IMR-90 (cell line): ENCODE measurements around the gene TRPC4. TPM values are rescaled to one million over a fixed set of nuclear protein-coding genes. Genes with fewer than 3 reads are reported as not detected.

ENCODE experiments used
- ATAC-seq: fragments of 200-7000 bp; cut with Tn5 transposase; 2 replicates; pipeline ENCODE4 v1.9.1; 2020; ENCODE audit warnings: low read depth, mild to moderate bottlenecking, moderate library complexity
- BruUV-seq: library from RNA; stranded (reverse); fragments of 400-500 nt; replicated peaks from 2 replicates; lab custom pipeline; 2021; lab: Mats Ljungman, UMichigan
- CTCF ChIA-PET: fragments of 300-600 bp; formaldehyde crosslinking; extraction: SDS; loops from one replicate; lab custom pipeline; 2021; ENCODE audit warnings: antibody characterized with exemption; lab: Yijun Ruan, JAX
- POLR2A ChIA-PET: fragments of 300-600 bp; sonication (Branson Sonifier 250); formaldehyde crosslinking; loops from one replicate; lab custom pipeline; 2022; ENCODE audit warnings: antibody characterized with exemption; ENCODE audit not compliant: unreplicated experiment; lab: Charles Lee
- DNase-seq: peaks from one replicate; pipeline ENCODE4 v3.0.0; 2013
- H2AFZ ChIP-seq: replicated peaks from 2 replicates; pipeline ENCODE3; 2013; ENCODE audit warnings: low read length, mild to moderate bottlenecking; ENCODE audit not compliant: poor library complexity
- H2AK5ac ChIP-seq: 2 replicates; pipeline ENCODE4 v1.6.1; 2013; ENCODE audit warnings: low read depth, low read length, inconsistent platforms
- H2AK9ac ChIP-seq: replicated peaks from 2 replicates; pipeline ENCODE3; 2013; ENCODE audit warnings: mild to moderate bottlenecking, low read depth, low read length, moderate library complexity; ENCODE audit not compliant: poor library complexity
- H2BK120ac ChIP-seq: 2 replicates; pipeline ENCODE4 v1.6.1; 2013; ENCODE audit warnings: low read depth, low read length, inconsistent platforms
- H2BK15ac ChIP-seq: 3 replicates; pipeline ENCODE4 v1.6.1; 2013; ENCODE audit warnings: low read depth, low read length, inconsistent platforms
- H2BK20ac ChIP-seq: 2 replicates; pipeline ENCODE4 v1.6.1; 2013; ENCODE audit warnings: low read depth, mild to moderate bottlenecking, inconsistent platforms, low read length, moderate library complexity
- H2BK5ac ChIP-seq: 2 replicates; pipeline ENCODE4 v1.6.1; 2013; ENCODE audit warnings: mild to moderate bottlenecking, low read depth, low read length, inconsistent platforms; ENCODE audit not compliant: poor library complexity, severe bottlenecking
- H3K14ac ChIP-seq: replicated peaks from 2 replicates; pipeline ENCODE4 v1.6.1; 2013; ENCODE audit warnings: low read depth, low read length, inconsistent platforms
- H3K18ac ChIP-seq: 2 replicates; pipeline ENCODE4 v1.6.1; 2013; ENCODE audit warnings: low read depth, low read length, control low read depth
- H3K23ac ChIP-seq: 2 replicates; pipeline ENCODE4 v1.6.1; 2013; ENCODE audit warnings: low read depth, low read length, inconsistent platforms
- H3K27ac ChIP-seq: 2 replicates; pipeline ENCODE4 v1.5.1; 2013; ENCODE audit warnings: mild to moderate bottlenecking, control low read depth, low read length; ENCODE audit not compliant: insufficient read depth
- H3K27me3 ChIP-seq: 2 replicates; pipeline ENCODE4 v1.6.1; 2013; ENCODE audit warnings: low read length; ENCODE audit not compliant: control insufficient read depth, insufficient read depth
- H3K36me3 ChIP-seq: 2 replicates; pipeline ENCODE4 v1.6.1; 2013; ENCODE audit warnings: low read length, mixed read lengths; ENCODE audit not compliant: control insufficient read depth, insufficient read depth
- H3K4ac ChIP-seq: 2 replicates; pipeline ENCODE4 v1.6.1; 2013; ENCODE audit warnings: low read depth, low read length, inconsistent platforms
- H3K4me1 ChIP-seq: 2 replicates; pipeline ENCODE4 v1.6.1; 2013; ENCODE audit warnings: low read length, mixed read lengths; ENCODE audit not compliant: control insufficient read depth, insufficient read depth
- H3K4me2 ChIP-seq: 2 replicates; pipeline ENCODE4 v1.6.1; 2013; ENCODE audit warnings: low read depth, mild to moderate bottlenecking, control low read depth, low read length, moderate library complexity
- H3K4me3 ChIP-seq: 2 replicates; pipeline ENCODE4 v1.5.1; 2013; ENCODE audit warnings: low read depth, mild to moderate bottlenecking, control low read depth, low read length, moderate library complexity; ENCODE audit not compliant: insufficient read depth
- H3K56ac ChIP-seq: 2 replicates; pipeline ENCODE4 v1.6.1; 2013; ENCODE audit warnings: low read length, inconsistent platforms; ENCODE audit not compliant: insufficient read depth; ENCODE audit errors: extremely low read depth
- H3K79me1 ChIP-seq, 2 experiments: 2 replicates each; pipeline ENCODE4 v1.6.1; 2013; ENCODE audit warnings: low read length in 2 of 2, inconsistent platforms in 1 of 2, low read depth in 1 of 2
- H3K9ac ChIP-seq: 2 replicates; pipeline ENCODE4 v1.6.1; 2013; ENCODE audit warnings: low read depth, low read length, control low read depth
- H3K9me1 ChIP-seq: 2 replicates; pipeline ENCODE4 v1.6.1; 2013; ENCODE audit warnings: low read length, inconsistent platforms; ENCODE audit not compliant: insufficient read depth
- H3K9me3 ChIP-seq: 2 replicates; pipeline ENCODE4 v1.6.1; 2013; ENCODE audit warnings: low read length; ENCODE audit not compliant: control insufficient read depth, insufficient read depth
- H4K20me1 ChIP-seq: 2 replicates; pipeline ENCODE4 v1.6.1; 2013; ENCODE audit warnings: low read length, inconsistent platforms; ENCODE audit not compliant: insufficient read depth
- H4K5ac ChIP-seq: 2 replicates; pipeline ENCODE4 v1.6.1; 2013; ENCODE audit warnings: mild to moderate bottlenecking, low read depth, low read length, control low read depth
- H4K8ac ChIP-seq, 2 experiments: 2 replicates each; pipeline ENCODE4 v1.6.1; 2013; ENCODE audit warnings: low read depth in 2 of 2, low read length in 2 of 2, control low read depth in 1 of 2, inconsistent platforms in 1 of 2
- H4K91ac ChIP-seq: 2 replicates; pipeline ENCODE4 v1.6.1; 2013; ENCODE audit warnings: low read depth, low read length, inconsistent platforms; ENCODE audit not compliant: insufficient read depth
- BHLHE40 ChIP-seq: fragments of 150-350 bp; IDR thresholded peaks from 2 replicates; pipeline ENCODE4 v1.6.1; 2016; ENCODE audit warnings: mild to moderate bottlenecking, low read depth, low read length
- CEBPB ChIP-seq: IDR thresholded peaks from 2 replicates; pipeline ENCODE4 v1.6.1; 2012; ENCODE audit warnings: low read depth, low read length, improper control_type of control experiment
- CHD1 ChIP-seq: IDR thresholded peaks from 2 replicates; pipeline ENCODE4 v1.6.1; 2012; ENCODE audit warnings: low read depth, low read length, improper control_type of control experiment
- NFE2L2 ChIP-seq: fragments of 150-350 bp; IDR thresholded peaks from 2 replicates; pipeline ENCODE4 v1.6.1; 2016; ENCODE audit warnings: low read depth, mild to moderate bottlenecking, low read length
- RFX5 ChIP-seq: IDR thresholded peaks from 2 replicates; pipeline ENCODE4 v1.8.0; 2012; ENCODE audit warnings: low read depth, mild to moderate bottlenecking, low read length, moderate library complexity
- SMC3 ChIP-seq: fragments of 150-350 bp; IDR thresholded peaks from 2 replicates; pipeline ENCODE4 v1.6.1; 2016; ENCODE audit warnings: low read depth, mild to moderate bottlenecking, antibody characterized with exemption, low read length, moderate library complexity
- WGBS, 2 experiments: methylation state at CpG; one replicate each; pipeline versions ENCODE4 v1.1.5 to v1.1.7; 2013; ENCODE audit warnings: missing lambda C conversion rate in 2 of 2; ENCODE audit not compliant: insufficient read length in 1 of 2; ENCODE audit errors: extremely low coverage in 2 of 2; 5-methylcytosine and 5-hydroxymethylcytosine counted together
- dilution Hi-C: fragments of 300-500 bp; cut with HindIII; formaldehyde crosslinking; loops from one replicate; pipeline ENCODE4 v1.14.3; 2018; ENCODE audit warnings: low sequenced_read_pairs; ENCODE audit not compliant: unreplicated experiment
- in situ Hi-C: fragments of 300-500 bp; cut with MboI; formaldehyde crosslinking; loops from 3 replicates; pipeline ENCODE4 v1.14.3; 2019; ENCODE audit warnings: low sequenced_read_pairs, inconsistent platforms, mixed read lengths
- intact Hi-C: fragments of 100-400 bp; cut with micrococcal nuclease; formaldehyde crosslinking; loops from 2 replicates; pipeline ENCODE4 v1.10.0; 2022
- polyA plus RNA-seq, 3 experiments: library from polyadenylated mRNA; depleted of rRNA; stranded (reverse); fragments of >200 nt; gene quantifications; 2 replicates each; pipeline ENCODE4 v1.2.3, GENCODE V29; 2012; ENCODE audit warnings: low replicate concordance in 1 of 3
- total RNA-seq: library from RNA; depleted of rRNA; stranded (reverse); fragments of >200 nt; gene quantifications from 2 replicates; pipeline ENCODE4 v1.2.3, GENCODE V29; 2012
- TF ChIP-seq, protein P1 (sequence below): conservative IDR thresholded peaks from 2 replicates; pipeline ENCODE4 v1.5.1; 2012; ENCODE audit warnings: mild to moderate bottlenecking, low read depth, low read length, improper control_type of control experiment
- TF ChIP-seq, protein P2 (sequence below): fragments of 150-350 bp; IDR thresholded peaks from 2 replicates; pipeline ENCODE4 v1.6.1; 2016; ENCODE audit warnings: low read depth, mild to moderate bottlenecking, low read length, moderate library complexity, borderline replicate concordance

The TRPC4 gene
- total and polyA plus RNA-seq, 2 of the 4 experiments (the other 2 are of a cell fraction), result 1.9 to 5.2 TPM

DNA sequence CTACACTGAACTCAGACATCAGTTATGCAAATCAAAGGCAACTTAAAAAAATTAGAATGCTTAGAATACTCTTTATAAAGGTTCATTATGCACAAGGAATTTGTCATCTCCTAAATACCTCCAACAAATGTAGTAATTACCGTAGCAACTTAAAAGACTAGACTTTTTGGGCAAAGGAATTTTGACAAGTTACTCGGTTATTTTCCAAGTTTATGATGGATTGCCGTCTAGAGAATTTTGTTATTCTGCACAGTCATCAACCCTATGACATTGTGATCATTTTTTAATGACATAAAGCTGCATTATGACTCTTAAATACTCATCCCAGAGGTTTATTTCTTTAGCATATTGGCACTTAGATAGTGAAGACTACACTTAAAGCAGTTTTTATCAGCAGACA lies 71.9 kb downstream of the TRPC4 start:
- no peak overlapping the region for H3K4me3 ChIP-seq
- no peak overlapping the region for H3K27ac ChIP-seq
- no CpG with 5 or more reads among the region's 3 CpGs for WGBS, 2 experiments
- H3K9me1 ChIP-seq, result no peaks in the 10 kb centered on the region
- no peaks in the 10 kb centered on the region for H3K27me3 ChIP-seq
- no peaks in the 10 kb centered on the region; the same call in 1 of the 2 replicates for H3K4me1 ChIP-seq
- no peaks in the 10 kb centered on the region for H3K9me3 ChIP-seq
- H2BK5ac ChIP-seq, result no peak overlapping the region
- no peak overlapping the region for H2BK120ac ChIP-seq
- no peak overlapping the region for H3K23ac ChIP-seq
- no TSS peak for BruUV-seq
- no peak overlapping the region for H2AK9ac ChIP-seq
- H3K9ac ChIP-seq, result no peak overlapping the region
- dilution Hi-C loops (no loop called here), intact Hi-C loops (no loop called here), in situ Hi-C loops (no loop called here)
- H4K91ac ChIP-seq, result no peak overlapping the region
- no peak overlapping the region for H4K5ac ChIP-seq
- H2BK15ac ChIP-seq, result no peak overlapping the region
- H3K79me1 ChIP-seq, result no peaks in the 10 kb centered on the region
- ATAC-seq, result no peak
- POLR2A ChIA-PET, result no interaction called here
- DNase-seq, result no peak
- H3K4me2 ChIP-seq, result no peak overlapping the region
- H2AK5ac ChIP-seq, result no peak overlapping the region
- H3K4ac ChIP-seq, result no peak overlapping the region
- no peak overlapping the region for H3K56ac ChIP-seq
- H2BK20ac ChIP-seq, result no peak overlapping the region
- TF ChIP-seq NFE2L2, result no peak
- TF ChIP-seq, protein P1, sequence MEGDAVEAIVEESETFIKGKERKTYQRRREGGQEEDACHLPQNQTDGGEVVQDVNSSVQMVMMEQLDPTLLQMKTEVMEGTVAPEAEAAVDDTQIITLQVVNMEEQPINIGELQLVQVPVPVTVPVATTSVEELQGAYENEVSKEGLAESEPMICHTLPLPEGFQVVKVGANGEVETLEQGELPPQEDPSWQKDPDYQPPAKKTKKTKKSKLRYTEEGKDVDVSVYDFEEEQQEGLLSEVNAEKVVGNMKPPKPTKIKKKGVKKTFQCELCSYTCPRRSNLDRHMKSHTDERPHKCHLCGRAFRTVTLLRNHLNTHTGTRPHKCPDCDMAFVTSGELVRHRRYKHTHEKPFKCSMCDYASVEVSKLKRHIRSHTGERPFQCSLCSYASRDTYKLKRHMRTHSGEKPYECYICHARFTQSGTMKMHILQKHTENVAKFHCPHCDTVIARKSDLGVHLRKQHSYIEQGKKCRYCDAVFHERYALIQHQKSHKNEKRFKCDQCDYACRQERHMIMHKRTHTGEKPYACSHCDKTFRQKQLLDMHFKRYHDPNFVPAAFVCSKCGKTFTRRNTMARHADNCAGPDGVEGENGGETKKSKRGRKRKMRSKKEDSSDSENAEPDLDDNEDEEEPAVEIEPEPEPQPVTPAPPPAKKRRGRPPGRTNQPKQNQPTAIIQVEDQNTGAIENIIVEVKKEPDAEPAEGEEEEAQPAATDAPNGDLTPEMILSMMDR, result no peak
- TF ChIP-seq SMC3, result no peak
- no peak for TF ChIP-seq BHLHE40
- TF ChIP-seq CEBPB, result no peak
- no peak for TF ChIP-seq CHD1
- TF ChIP-seq, protein P2, sequence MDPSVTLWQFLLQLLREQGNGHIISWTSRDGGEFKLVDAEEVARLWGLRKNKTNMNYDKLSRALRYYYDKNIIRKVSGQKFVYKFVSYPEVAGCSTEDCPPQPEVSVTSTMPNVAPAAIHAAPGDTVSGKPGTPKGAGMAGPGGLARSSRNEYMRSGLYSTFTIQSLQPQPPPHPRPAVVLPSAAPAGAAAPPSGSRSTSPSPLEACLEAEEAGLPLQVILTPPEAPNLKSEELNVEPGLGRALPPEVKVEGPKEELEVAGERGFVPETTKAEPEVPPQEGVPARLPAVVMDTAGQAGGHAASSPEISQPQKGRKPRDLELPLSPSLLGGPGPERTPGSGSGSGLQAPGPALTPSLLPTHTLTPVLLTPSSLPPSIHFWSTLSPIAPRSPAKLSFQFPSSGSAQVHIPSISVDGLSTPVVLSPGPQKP, result no peak
- TF ChIP-seq RFX5, result no peak
- H3K36me3 ChIP-seq, result no peaks in the 10 kb centered on the region
- H3K18ac ChIP-seq, result no peak overlapping the region
- no peak overlapping the region for H4K8ac ChIP-seq
- CTCF ChIA-PET, result no interaction called here
- H4K20me1 ChIP-seq, result no peaks in the 10 kb centered on the region
- H2AFZ ChIP-seq, result no peak overlapping the region
- H3K14ac ChIP-seq, result no peak overlapping the region
